NCI-H345 (cell line): Measurements from ENCODE around the gene ADGRE1.

ENCODE experiments used
- DNase-seq: peaks from one replicate; lab custom pipeline; 2025; lab: John Stamatoyannopoulos, UW

The ADGRE1 gene

DNA sequence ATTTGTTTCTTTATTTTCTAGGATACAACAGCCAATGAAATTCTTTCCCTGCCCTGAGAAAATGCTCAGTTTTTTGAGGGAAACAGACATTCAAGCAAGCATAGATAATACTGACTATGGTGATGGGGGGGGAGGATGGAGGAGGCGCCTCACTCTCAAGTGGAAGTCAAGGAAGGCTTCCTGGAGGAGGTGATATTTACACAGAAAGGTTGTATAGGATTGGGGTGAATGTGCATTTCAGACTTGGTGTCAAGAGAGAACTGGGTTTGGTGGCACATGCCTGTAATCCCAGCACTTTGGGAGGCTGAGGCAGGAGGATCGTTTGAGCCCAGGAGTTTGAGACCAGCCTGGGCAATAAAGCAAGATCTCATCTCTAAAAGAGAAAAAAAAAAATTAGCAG is 12.2 kb upstream of the ADGRE1 start:
- DNase-seq: no peak

DNA sequence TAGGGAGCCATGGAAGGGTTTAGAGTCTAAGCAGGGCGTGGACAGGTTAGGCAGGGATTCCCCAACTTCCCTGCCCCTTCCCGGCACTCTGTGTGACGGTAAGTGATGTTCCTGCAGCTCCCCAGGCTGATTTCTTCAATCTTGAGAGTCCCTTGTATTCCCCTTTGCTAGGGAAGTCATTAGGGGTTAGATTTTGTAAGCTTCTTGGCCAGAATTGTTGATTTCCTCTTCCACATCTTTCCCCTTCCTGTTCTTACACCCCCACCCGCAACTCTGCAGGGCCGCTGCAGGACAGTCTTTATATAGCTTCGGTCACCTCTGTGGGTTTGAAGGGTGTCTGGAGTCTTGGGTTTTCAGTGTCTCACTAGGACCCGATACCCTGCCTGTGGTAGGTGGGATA is 10.6 kb upstream of the ADGRE1 start:
- no peak for DNase-seq

DNA sequence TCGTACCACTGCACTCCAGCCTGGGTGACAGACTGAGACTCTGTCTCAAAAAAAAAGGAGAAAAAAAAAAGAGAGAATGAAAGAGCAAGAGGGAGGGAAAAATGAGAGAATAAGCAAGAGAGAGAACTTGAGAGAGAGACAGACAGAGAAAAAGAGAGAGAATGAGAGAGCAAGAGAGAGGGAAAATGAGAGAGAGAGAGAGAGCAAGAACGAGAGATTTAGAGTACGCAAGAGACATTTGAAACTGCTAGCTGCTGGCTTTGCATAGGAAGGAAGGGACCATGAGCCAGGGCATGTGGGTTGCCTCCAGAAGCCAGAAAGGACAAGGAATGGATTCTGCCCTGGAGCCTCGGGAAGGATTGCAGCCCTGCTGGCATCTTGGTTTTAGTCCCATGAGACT is 9.6 kb upstream of the ADGRE1 start:
- no peak for DNase-seq

DNA sequence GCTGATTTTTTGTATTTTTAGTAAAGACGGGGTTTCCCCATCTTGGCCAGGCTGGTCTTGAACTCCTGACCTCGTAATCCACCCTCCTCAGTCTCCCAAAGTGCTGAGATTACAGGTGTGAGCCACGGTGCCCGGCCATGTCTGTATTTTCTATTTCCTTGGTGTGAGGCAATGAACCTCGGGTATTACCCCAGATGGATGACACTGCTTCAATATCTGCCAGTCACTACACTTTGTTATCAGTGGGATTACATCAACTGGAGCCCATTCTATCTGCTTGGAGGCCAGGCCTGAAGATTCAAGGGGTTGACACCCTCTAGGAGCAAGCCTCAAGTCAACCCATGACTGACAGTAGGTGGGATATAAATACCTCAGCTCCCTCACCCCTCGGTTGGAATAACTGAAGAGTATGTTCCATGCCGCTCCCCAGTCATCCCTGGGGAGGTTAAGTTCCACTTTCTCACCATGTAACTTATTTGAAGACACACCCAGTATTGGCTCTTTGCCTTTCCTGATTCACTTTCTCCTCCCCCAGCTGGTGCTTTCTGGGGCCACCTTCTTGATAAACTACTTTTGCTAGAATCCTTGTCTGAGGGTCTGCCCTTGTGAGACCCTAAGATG is 992 bp upstream of the ADGRE1 start:
- no peak for DNase-seq

DNA sequence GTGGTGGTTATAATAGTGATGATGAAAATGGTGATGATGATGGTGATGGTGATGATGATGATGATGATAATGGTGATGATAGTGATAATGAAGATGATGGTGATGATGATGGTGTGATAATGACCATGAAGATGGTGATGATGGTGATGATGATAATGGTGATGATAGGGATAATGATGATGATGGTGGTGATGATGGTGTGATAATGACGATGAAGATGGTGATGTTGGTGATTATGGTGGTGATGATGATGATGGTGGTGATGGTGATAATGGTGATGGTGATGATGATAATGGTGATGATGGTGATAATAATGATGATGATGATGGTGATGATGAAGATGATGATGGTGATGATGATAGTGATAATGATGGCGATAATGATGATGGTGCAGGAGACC is 1.6 kb downstream of the ADGRE1 start:
- no peak for DNase-seq

DNA sequence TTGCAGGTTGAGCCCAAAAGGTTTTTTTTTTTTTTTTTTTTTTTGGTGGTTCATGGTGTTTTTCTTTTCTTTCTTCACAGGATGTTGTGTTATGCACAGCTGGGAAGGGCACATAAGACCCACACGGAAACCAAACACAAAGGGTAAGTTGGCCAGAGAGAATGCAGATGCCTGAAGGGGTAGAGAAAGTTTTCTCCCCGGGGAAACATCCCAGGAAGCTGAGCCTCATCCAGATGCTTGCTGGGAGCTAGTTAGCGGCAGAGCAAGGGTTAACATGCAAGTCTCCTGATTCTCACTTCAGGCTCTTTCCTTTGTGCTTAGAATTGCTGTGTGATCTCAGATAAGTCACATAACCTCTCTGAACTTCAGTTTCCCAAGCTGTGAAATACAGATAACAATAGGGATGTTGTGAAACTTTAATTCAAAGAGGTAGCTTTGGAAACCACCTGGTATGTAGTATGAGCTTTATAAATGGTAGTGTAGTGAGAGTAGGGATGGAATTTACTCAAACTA is 3.1 kb downstream of the ADGRE1 start:
- no peak for DNase-seq

DNA sequence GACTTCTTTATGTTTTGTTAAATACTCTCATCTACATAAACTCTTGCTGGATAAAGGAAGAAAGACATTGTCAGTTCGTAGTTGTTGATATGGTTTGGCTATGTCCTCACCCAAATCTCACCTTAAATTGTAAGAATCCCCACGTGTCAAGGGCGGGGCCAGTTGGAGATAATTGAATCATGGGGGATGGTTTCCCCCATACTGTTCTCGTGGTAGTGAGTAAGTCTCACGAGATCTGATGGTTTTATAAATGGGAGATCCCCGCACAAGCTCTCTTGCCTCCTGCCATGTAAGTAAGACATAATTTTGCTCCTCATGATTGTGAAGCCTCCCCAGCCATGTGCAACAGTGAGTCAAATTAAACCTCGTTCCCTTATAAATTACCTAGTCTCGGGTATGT is 3.6 kb downstream of the ADGRE1 start:
- no peak for DNase-seq

DNA sequence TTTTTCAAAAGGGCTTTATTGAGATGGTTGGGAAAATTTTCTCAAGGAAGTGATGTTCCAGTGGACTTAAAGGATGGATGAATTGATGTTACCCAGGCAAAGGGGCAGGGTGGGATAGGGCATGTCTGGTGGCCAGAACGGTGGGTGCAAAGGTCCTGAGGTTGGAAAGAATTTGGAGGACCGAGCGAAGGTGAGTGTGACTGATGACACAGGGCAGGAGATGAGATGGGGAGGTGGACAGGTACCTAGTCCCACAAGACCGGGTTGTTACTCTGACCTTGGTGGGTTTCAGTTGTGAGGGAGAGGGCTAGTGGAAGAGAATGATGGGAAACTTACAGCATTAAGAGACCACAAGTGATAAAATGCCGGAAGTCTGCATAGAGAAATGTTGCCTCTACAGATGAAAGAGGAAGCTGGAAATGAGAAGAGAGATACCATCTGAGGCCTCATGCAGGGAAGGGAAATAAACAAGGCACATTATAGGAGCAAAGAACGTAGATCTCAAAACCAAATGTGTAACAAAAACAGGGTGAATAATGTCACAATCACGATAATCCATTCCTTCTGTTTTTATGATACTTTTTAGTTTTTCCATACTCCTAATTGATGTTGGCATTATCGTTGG is 4.5 kb downstream of the ADGRE1 start:
- DNase-seq: no peak

DNA sequence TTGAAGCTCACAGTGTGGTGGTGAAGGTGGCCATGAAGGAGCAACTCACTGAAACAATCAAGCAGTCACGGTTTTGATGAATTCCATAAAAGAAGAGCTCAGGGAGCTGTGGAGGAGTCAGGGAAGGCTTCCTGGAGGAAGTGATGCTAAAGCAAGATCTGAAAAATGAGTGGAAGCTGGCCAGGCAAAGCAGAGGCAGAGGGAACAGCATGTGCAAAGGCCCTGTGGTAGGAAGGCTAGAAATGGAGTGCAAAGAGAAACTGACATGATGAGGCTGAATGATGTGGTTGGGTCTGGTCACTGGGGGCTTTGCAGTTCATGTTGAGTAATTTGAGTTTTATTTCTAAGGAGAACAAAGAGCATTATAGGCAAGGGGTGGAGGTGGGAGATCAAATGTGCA is 6.9 kb downstream of the ADGRE1 start:
- no peak for DNase-seq

DNA sequence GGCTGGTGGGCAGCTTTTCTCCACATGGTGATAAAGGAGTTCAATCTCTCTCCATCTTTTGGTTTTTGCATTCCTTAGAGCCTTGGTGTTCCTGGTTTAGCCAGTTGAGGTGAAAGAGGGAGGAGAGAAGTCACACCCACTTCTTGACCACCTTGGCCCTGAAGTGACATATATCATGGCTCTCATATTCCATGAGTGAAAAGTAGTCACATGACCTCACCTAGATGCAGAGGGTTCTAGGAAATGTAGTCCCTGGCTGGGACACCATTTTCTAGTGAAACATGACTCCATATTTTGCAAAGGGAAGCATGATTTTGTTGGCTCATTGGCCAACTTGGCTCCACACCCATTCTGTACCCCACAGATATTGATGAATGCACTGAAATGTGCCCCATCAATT is 16.1 kb downstream of the ADGRE1 start:
- no peak for DNase-seq

DNA sequence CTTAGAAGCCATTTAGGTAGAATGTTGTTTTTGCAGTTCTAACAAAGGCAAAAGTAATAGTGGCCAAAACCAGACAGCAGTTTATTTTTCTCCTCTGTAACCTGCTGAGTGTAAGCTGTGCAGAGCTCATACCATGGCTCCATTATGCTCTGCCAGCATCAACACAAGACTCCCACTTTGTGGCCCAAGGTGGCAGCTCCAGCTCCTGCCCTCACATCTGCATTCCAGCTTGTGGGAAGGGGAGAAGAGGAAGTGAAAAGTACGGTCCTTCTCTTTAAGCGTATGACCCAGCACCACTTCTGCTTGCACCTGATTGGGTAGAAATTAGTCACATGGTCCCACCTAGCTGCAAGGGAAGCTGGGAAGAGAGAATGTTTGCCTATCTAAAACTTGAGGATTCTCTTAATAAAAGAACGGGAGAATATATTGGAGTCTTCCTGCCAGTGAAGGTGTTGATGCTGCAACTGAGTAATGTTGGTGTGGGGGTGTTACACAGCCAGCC is 19.2 kb downstream of the ADGRE1 start:
- no peak for DNase-seq

DNA sequence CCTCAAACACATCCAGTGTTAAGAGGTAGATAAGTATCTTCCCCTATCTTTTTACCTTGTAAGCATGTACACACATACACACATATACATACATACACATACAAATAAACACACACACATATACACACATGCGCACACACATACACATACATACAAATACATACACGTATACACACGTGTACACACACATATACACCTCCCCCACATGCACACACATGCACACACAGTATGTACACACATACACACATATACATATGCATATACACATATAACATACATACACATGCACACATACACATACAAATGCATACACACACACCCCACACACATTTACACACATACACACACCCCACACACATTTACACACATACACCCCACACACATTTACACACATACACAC is 24.1 kb downstream of the ADGRE1 start:
- no peak for DNase-seq

DNA sequence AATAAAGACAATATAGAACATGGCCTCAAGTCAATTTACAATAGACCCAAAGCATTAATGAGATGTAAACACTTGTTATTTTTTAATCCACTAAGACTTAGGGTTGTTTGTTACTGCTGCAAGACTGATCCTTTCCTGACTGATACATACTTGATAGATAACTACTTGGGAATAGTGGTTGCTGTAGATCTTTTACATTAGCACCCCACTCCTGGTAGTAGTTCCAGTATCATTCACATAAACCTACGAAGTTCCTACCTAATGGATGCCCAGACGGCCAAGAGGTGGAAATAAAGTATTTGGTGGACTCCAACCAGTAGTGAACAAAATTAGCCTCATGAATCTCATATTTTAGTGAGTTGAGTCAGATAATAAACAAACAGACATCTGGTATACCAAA is 26.9 kb downstream of the ADGRE1 start:
- no peak for DNase-seq

DNA sequence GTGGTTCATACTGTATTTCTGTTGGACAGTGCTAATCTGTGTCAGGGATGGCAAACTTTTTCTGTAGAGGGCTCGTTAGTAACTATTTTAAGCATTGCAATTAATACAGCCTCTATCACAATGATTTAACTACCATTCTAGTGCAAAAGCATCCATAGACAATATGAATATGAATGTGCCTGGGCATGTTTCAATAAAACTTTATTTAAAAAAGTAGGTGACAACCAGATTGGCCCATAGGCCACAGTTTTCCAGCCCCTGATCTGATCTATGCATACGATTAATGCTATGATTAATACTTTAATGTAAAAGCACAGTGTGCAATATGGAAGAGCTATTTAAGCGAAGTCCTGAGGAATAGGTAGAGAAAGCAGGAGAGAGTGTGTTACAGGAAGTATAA is 29.6 kb downstream of the ADGRE1 start:
- no peak for DNase-seq

DNA sequence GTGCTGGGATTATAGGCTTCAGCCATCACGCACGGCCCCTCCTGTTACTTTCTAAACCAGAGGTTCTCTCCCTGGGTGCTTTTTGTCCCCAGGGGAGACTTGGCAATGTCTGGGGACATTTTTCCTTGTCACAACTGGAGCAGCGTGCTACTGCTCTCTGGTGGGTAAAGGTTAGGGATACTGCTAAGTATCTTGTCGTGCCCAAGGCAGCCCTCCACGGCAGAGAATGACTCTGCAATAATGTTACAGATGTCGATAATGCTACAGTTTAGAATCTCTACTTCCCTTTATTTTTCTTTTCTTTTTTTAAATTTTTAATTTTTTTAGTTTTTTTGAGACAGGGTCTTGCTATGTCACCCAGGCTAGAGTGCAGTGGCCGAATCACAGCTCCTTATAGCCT is 38.0 kb downstream of the ADGRE1 start:
- DNase-seq: no peak

DNA sequence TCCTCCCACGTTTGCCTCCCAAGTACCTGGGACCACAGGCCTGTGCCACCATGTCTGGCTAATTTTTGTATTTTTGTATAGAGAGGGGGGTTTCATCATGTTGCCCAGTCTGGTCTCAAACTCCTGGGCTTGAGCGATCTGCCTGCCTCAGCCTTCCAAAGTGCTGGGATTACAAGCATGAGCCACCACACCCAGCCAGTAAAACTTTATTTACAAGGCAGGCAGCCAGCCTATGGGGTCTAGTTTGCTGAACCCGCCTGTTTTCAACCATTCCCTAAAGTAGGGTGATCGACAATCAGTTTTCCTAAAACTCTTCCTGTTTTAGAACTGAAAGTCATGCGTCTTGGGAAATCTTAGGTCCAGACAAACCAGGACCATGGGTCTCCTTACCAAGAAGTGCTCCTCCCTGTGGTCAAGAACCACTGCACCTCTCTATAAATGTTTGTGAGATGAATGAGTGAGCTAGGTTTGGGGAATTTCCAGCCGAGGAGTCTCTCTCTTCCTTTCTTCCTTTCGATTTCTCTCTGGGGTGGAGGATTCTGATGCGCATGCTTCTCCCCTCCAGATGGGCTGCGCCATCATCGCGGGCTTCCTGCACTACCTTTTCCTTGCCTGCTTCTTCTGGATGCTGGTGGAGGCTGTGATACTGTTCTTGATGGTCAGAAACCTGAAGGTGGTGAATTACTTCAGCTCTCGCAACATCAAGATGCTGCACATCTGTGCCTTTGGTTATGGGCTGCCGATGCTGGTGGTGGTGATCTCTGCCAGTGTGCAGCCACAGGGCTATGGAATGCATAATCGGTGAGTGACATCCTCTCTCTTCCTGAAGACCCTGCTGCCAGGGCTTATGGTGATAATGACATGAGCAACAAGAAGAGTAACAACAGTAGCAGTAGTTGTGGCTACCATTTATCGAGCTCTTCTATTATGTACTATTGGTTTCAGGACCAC is 38.7 kb downstream of the ADGRE1 start:
- DNase-seq: no peak

DNA sequence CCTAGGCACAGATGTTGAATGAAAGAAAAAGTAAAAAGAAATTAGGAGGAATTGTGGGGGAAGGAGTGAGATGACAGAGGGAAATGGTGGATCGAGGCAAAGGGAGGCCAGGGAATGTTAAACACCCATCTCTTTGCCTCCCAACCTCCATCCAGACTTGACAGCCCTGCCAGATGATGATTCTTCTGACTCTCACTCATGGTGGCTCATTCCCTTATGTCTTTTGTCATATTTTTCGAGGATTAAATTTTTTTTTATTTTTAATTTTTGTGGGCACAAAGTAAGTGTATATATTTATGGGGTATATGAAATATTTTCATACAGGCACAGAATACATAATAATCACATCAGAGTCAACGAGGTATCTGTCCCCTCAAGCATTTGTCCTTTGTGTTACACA is 42.8 kb downstream of the ADGRE1 start:
- DNase-seq: no peak

DNA sequence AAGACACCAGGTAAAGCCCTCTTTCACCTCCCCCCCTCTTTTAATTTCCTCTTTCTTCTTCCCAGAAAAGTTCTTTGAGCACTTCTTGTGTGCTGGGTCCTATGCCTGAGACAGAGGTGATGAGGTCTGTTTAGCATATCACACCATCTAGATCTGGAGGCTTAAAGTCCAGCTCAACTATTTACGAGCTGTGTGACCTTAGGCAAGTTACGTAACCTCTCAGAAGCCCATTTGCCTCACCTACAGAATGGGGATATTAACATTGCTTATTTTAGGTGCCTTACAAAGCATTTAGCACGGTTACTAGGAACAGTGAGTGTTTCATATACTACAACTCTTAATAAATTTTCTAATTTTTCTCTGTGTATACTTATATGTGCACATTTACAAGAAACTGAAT is 47.7 kb downstream of the ADGRE1 start:
- DNase-seq: no peak

DNA sequence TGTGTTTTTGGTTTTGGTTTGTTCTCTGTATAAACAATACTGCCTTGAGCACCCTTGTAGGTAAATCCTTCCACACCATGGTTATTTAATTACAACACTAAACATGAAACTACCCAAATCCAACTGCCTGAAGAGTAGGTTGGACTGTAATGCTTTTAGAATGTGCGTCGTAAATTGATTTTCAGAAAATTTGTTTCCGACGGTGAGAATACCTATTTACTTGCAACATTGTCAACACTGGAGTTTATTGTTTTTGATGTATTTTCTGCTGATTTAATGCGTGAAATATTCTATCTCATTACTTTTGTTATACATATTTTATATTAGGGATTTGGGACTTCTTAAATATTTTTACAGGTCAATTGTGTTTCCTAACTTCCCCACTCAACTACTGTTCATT is 48.2 kb downstream of the ADGRE1 start:
- DNase-seq: no peak

DNA sequence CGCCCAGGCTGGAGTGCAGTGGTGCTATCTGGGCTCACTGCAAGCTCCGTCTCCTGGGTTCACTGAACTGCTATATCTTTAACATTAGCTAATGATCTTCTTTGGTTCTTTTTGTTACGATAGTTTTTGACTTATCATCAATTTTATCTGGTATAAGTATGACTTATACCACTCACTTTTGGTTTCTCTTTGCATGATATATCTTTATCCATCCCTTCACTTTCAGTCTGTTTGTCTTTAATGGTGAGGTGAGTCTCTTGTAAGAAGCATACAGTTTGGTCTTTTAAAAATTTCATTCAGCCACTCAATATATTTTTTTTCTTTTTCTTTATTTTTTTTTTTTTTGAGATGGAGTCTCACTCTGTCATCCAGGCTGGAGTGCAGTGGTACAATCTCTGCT is 58.4 kb downstream of the ADGRE1 start:
- DNase-seq: no peak

DNA sequence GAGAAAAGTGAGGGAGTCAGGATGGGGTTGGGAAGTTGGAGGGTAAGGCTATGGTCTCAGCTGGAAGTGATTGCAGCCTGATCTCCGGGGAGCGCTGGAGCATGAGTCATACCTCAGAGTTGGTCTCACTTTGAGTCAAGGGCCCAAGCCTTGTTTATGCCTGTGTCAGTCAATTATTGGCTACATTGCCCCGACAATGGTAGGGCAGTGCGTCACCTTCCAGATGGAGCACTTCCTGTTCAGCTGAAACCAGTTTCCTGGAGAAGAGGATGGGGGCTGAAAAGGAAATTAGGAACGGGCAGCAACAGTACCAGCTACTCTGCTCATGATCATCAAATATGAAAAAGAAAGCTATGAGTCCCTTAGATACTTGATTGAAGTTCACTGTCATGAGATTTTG is 60.4 kb downstream of the ADGRE1 start:
- DNase-seq: no peak

DNA sequence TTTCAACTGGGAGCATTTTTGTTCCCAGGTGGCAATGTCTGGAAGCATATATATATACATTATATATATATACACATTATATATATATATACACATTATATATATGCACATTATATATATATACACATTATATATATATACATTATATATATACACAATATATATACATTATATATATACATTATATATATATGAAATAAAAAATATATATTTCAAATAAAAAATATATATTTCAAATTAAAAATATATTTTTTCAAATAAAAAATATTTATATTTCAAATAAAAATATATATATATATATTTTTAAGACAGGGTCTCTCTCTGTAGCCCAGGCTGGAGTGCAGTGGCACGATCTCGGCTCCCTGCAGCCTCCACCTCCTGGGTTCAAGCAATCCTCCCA is 61.5 kb downstream of the ADGRE1 start:
- no peak for DNase-seq

DNA sequence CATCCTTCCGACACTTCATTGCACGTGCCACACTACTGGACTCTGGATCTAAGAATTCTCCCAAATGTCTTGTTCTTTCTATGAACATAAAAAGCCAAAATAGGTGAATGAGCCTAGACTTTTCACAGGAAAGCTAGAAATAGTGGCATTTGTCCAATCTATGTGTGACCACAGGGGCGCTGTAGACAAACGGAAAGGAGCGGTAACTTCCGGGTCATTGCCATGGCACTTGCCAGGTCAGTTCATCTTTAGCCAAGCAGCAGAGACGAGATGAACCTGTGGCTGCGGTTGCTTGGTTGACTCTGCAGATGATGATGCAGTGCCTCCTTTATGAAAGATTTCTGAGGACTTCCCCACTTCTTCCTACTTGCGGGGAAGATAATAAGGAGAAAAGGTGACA is 65.6 kb downstream of the ADGRE1 start:
- DNase-seq: no peak
